ENCODE data around the gene SLC35D2. TPM values are rescaled to one million over a fixed set of nuclear protein-coding genes. Genes with fewer than 3 reads are reported as not detected.

The SLC35D2 gene
- total RNA-seq, 1 experiment from 2014 or later = 14.6 TPM

- TF ChIP-seq ARID4B (CRISPR knock-in tag; IDR thresholded peaks at IDR 0.05; ENCODE audit: borderline replicate concordance) (peak; percentile 82; the same call in 1 of the 2 replicates), FOXP1 (CRISPR knock-in tag; IDR thresholded peaks at IDR 0.05; ENCODE audit: borderline replicate concordance) (peak; percentile 50), IRF2 (CRISPR knock-in tag; IDR thresholded peaks at IDR 0.05; ENCODE audit: borderline replicate concordance, low read depth) (no peak), ATF1 (CRISPR knock-in tag; IDR thresholded peaks at IDR 0.05) (0 out of 2 replicates have a peak, but pooled peaks have one; percentile 58), SP1 (CRISPR knock-in tag; conservative IDR thresholded peaks at IDR 0.05) (peak; percentile 68), ZNF396 (CRISPR knock-in tag; IDR thresholded peaks at IDR 0.05; ENCODE audit: borderline replicate concordance) (no peak), NFE2L1 (CRISPR knock-in tag; IDR thresholded peaks at IDR 0.05) (peak; percentile 73; the same call in 1 of the 2 replicates), E2F4 (CRISPR knock-in tag; IDR thresholded peaks at IDR 0.05; ENCODE audit: borderline replicate concordance, low read depth) (peak; percentile 89; the same call in 1 of the 2 replicates), GABPB1 (CRISPR knock-in tag; IDR thresholded peaks at IDR 0.05) (peak; percentile 14; the same call in 1 of the 2 replicates), CREB1 (CRISPR knock-in tag; IDR thresholded peaks at IDR 0.05) (peak; percentile 73; the same call in 1 of the 2 replicates), ZNF281 (CRISPR knock-in tag; IDR thresholded peaks at IDR 0.05) (peak; percentile 71), NFYB (CRISPR knock-in tag; conservative IDR thresholded peaks at IDR 0.05; ENCODE audit: low read depth) (peak; percentile 89)
Measured at GRCh38 chr9:96418083-96418919, 34.8 kb upstream of the SLC35D2 start, which contains the start of gene ZNF367 (continued).

GRCh38 chr9:96417661-96418082 lies 34.2 kb upstream of the SLC35D2 start:
- ChIA-PET POLR2A (no interaction called here), CTCF (no interaction called here)
- no peaks in the 10 kb centered on the region for H3K9me3 Mint-ChIP-seq
- no peaks in the 10 kb centered on the region; the same call in 1 of the 2 replicates for H3K27me3 Mint-ChIP-seq (ENCODE audit: low read depth)
- TF ChIP-seq E2F4 (CRISPR knock-in tag; IDR thresholded peaks at IDR 0.05; ENCODE audit: borderline replicate concordance, low read depth) (0 out of 2 replicates have a peak, but pooled peaks have one; percentile 11), NFE2L1 (CRISPR knock-in tag; IDR thresholded peaks at IDR 0.05) (no peak)
- peak overlapping the region; percentile 80 for H3K4me3 Mint-ChIP-seq
- H3K4me1 Mint-ChIP-seq = peaks cover 43% of the 10 kb centered on the region
- DNase-seq (ENCODE audit: low spot score) (no peak), ATAC-seq (no peak)
- H3K36me3 Mint-ChIP-seq = peaks cover 6% of the 10 kb centered on the region
- H3K27ac Mint-ChIP-seq = no peak overlapping the region
